Measurements from ENCODE around the gene SH2D3C. TPM values are rescaled to one million over a fixed set of nuclear protein-coding genes. Genes with fewer than 3 reads are reported as not detected.

The SH2D3C gene
- total RNA-seq, 2 donors from 2014 or later: 5.3 to 13.1 TPM

DNA sequence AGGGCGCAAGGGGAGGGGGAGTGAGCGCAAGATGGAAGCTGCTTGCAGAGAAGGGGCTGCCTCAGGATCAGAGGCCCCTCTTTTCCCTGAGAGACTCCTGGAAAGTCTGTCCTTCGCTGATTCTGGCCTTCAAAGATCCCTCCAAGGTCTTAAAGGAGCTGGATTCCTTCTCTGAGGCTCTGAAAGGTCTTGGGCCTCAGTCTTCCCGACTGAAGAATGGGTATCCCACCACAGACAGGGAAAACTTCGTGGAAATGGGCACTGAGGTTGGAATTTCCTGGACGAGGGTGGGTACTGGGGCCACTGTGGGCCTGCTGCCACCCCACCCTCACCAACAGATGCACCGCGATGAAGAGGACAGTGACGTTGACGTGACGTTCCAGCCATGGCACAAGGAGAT, 66.1 kb downstream of the SH2D3C start:
- Histone ChIP-seq H3K4me3 (no peak overlapping the region), H3K27me3 (replicated peaks; ENCODE audit: insufficient read depth) (no peaks in the 10 kb centered on the region), H3K36me3 (no peaks in the 10 kb centered on the region), H3K9me3 (no peaks in the 10 kb centered on the region), H3K27ac (no peak overlapping the region), H3K4me1 (ENCODE audit: control insufficient read depth in 1 of 2, low read depth in 2 of 2) (peaks cover 7 to 13% of the 10 kb centered on the region in 2 donors)
- TF ChIP-seq, protein P1, sequence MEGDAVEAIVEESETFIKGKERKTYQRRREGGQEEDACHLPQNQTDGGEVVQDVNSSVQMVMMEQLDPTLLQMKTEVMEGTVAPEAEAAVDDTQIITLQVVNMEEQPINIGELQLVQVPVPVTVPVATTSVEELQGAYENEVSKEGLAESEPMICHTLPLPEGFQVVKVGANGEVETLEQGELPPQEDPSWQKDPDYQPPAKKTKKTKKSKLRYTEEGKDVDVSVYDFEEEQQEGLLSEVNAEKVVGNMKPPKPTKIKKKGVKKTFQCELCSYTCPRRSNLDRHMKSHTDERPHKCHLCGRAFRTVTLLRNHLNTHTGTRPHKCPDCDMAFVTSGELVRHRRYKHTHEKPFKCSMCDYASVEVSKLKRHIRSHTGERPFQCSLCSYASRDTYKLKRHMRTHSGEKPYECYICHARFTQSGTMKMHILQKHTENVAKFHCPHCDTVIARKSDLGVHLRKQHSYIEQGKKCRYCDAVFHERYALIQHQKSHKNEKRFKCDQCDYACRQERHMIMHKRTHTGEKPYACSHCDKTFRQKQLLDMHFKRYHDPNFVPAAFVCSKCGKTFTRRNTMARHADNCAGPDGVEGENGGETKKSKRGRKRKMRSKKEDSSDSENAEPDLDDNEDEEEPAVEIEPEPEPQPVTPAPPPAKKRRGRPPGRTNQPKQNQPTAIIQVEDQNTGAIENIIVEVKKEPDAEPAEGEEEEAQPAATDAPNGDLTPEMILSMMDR (IDR thresholded peaks at IDR 0.05): no peak
- DNase-seq (ENCODE audit: low spot score): no peak
- ATAC-seq (ENCODE audit: insufficient number of reproducible peaks, low FRiP score, low read depth): no peak

- no peaks in the 10 kb centered on the region for H3K27me3 ChIP-seq (replicated peaks; ENCODE audit: insufficient read depth)
- ATAC-seq (ENCODE audit: insufficient number of reproducible peaks, low FRiP score, low read depth) (no peak), DNase-seq (ENCODE audit: low spot score) (no peak)
- no peaks in the 10 kb centered on the region for H3K36me3 ChIP-seq
- H3K4me1 ChIP-seq (ENCODE audit: control insufficient read depth in 1 of 2, low read depth in 2 of 2): peaks cover 7 to 13% of the 10 kb centered on the region in 2 donors
- H3K4me3 ChIP-seq: no peak overlapping the region
- TF ChIP-seq, protein P1 (IDR thresholded peaks at IDR 0.05): no peak
- H3K27ac ChIP-seq: no peak overlapping the region
- no peaks in the 10 kb centered on the region for H3K9me3 ChIP-seq
These were observed 66.6 kb downstream of the SH2D3C start for GRCh38 chr9:127711831-127712274.

DNA sequence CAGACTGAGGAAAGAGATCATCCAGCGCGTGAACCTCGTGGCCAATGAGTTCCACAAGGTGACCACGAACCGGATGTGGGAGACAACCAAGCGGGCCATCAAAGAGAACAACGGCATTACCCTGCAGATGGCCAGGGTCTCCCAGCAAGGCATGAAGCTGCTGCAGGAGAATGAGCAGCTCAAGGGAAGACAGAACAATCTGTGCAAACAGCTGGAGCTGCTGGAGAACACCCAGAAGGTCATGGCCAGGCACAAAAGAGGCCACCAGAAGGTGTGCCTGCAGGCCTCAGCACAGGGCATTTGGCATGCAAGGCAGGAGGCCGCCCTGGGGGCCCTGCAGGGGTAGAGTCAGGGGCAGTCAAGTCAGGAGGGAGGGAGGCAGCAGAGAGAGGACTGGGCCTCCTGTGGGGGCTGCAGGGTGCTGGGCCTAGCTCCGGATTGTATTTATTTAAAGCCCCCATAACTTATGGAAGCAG, 67.2 kb downstream of the SH2D3C start:
- TF ChIP-seq, protein P1 (IDR thresholded peaks at IDR 0.05): no peak
- Histone ChIP-seq H3K36me3 (no peaks in the 10 kb centered on the region), H3K9me3 (no peaks in the 10 kb centered on the region), H3K4me1 (ENCODE audit: control insufficient read depth in 1 of 2, low read depth in 2 of 2) (peaks cover 6 to 10% of the 10 kb centered on the region in 2 donors), H3K27ac (no peak overlapping the region), H3K4me3 (no peak overlapping the region), H3K27me3 (replicated peaks; ENCODE audit: insufficient read depth) (no peaks in the 10 kb centered on the region)
- DNase-seq (ENCODE audit: low spot score): no peak
- no peak for ATAC-seq (ENCODE audit: insufficient number of reproducible peaks, low FRiP score, low read depth)

DNA sequence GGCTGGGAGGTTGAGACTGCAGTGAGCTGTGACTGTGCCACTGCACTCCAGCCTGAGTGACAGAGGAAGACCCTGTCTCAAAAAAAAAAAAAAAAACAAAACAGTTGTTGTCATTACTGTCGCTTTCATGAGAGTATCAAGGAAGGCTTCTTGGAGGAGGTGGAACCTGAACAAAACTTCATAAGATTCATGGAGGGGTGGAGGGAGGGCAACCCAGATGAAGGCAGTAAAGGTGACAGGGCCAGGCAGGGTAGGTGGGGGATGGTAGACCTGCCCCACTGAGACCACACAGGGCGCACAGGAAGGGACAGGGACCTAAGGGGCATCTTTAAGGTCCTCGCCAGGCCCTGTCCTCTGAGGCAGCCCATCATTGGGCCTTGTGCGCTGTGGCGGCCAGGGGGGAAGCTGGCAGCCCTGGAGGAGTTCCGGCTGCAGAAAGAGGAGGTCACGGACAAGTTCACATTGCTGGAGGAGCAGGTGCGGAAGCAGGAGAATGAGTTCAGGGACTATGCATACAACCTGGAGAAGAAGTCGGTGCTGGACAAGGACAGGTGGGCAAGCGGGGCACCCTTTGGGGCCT, 68.2 kb downstream of the SH2D3C start:
- DNase-seq (ENCODE audit: low spot score) (no peak), ATAC-seq (ENCODE audit: insufficient number of reproducible peaks, low FRiP score, low read depth) (no peak)
- Histone ChIP-seq H3K4me3 (no peak overlapping the region), H3K27ac (no peak overlapping the region), H3K9me3 (no peaks in the 10 kb centered on the region), H3K4me1 (ENCODE audit: control insufficient read depth in 1 of 2, low read depth in 2 of 2) (peaks cover 3 to 7% of the 10 kb centered on the region in 2 donors), H3K36me3 (no peaks in the 10 kb centered on the region), H3K27me3 (replicated peaks; ENCODE audit: insufficient read depth) (no peaks in the 10 kb centered on the region)
- TF ChIP-seq, protein P1 (IDR thresholded peaks at IDR 0.05): no peak

- Histone ChIP-seq H3K27ac (no peak overlapping the region), H3K4me3 (no peak overlapping the region), H3K9me3 (no peaks in the 10 kb centered on the region), H3K36me3 (no peaks in the 10 kb centered on the region), H3K4me1 (ENCODE audit: control insufficient read depth in 1 of 2, low read depth in 2 of 2) (peaks cover 0 to under 1% of the 10 kb centered on the region in 2 donors), H3K27me3 (replicated peaks; ENCODE audit: insufficient read depth) (no peaks in the 10 kb centered on the region)
- TF ChIP-seq, protein P1 (IDR thresholded peaks at IDR 0.05): no peak
- no peak for ATAC-seq (ENCODE audit: insufficient number of reproducible peaks, low FRiP score, low read depth)
- no peak for DNase-seq (ENCODE audit: low spot score)
These were observed 69.4 kb downstream of the SH2D3C start for GRCh38 chr9:127708952-127709587.

Measured in thoracic aorta (tissue), 2 donors.